ENCODE measurements around the gene TNXB.
"Not testable (repeated sequence)": the region's sequence is repeated elsewhere in the genome, so short reads cannot be mapped to it uniquely, and the experiment has no call there.

The TNXB gene

DNA sequence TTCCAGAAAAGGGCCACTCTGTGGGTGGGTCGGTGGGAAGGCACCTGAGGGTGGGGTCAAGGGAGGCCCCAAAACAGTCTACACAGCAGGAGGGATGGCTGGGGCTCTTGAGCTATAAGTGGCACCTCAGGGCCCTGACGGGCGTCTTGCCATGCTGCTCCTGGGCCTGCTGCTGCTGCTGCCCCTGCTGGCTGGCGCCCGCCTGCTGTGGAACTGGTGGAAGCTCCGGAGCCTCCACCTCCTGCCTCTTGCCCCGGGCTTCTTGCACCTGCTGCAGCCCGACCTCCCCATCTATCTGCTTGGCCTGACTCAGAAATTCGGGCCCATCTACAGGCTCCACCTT, 103.6 kb downstream of the TNXB start:
- DNase-seq (ENCODE audit: low read depth in 4 of 4, low spot score in 1 of 4) = not testable (repeated sequence)

DNA sequence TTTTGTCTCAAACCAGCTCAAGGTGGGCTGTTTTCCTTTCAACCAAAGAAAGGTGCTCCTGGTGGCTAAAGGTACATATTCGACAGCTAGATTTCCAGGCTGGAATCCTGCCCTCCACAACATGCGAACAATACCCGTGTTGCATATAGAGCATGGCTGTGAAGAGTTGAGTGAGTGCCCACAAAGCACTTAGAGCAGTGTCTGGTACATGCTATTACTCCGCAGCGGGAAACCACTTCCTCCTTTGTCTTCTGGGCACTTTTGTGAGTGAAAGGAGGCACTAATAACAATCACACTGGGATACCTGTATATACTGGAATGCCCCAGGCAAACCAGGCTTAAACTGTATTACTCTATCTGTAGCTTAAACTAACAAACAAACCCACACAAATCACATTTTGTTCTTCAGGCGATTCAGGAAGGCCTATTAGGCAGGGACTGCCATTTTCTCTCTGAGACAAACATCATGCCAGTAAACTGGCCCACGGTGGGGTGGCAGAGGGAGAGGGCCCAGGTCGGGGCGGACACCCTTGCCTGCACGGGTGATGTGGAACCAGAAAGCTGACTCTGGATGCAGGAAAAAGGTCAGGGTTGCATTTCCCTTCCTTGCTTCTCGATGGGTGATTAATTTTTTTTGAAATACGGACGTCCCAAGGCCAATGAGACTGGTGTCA, 104.1 kb downstream of the TNXB start:
- not testable (repeated sequence) for DNase-seq (ENCODE audit: low read depth in 4 of 4, low spot score in 1 of 4)

DNA sequence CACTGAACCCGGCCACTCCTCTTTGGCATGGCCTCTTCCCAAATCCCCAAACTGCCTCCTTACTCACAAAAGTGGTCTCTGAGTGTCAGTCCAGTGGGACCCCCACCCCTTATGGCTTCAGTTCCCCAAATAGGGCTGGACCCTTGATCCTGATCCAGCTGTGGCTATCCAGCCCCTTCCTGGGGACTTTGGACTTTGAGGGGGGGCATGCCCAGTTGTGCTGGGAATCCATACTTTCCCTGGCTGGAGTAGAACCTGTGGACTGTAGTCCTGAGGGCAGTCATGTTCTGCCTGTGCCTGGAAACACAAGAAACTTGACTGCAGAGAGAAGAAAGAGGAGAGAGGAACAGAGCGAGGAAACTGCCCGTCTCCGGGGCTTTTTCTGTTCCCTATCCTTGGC, 104.7 kb downstream of the TNXB start:
- DNase-seq (ENCODE audit: low read depth in 4 of 4, low spot score in 1 of 4) = not testable (repeated sequence)

DNA sequence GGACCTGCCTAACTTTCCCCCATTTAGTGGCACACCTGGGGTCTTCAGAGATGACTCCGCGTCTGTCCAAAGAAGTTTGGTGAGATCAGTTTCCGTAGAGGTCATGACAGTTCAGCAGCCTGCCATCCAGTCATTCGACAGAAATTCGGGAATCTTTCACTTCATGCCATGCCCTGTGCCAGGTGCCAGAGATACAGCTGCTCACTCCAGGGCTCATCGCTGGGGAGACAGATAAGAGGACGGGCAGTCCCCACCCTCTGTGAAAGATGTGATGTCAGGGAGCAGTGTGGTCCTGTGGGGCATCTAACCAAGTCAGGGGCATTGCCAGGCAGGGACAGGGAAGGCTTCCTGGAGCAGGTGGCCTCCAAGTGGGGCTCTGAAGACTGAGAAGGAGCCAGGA, 105.8 kb downstream of the TNXB start:
- DNase-seq (ENCODE audit: low read depth in 4 of 4, low spot score in 1 of 4) = not testable (repeated sequence)

DNA sequence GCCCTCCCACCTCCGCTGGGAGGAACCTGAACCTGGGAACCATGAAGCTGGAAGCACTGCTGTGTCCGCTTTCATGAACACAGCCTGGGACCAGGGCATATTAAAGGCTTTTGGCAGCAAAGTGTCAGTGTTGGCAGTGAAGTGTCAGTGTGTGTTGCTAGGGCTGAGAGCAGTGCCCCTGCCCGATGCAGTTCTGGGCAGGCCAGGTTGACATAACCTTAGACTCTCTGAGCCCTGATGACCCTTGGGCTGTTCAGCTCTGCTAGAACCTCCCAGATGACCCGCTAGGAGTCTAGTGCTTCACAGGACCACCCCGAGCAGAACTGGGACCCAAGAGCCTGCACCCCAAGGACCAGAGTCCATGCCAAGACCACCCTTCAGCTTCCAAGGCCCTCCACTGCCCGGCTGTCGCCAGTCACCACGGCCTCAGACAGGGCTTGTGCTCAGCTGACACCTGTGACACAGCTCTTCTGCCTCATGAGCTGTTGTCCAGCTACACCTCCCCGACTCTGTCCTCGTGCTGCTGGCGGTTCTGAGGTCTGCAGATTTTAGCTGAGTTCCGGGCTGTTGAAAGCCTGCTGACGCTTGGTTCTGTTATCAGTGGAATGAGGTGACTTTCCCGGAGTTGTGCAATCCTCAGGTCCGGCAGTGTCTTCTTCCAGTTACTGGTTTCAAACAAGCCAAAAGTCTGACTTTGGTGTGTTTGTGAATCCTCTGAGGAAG, 106.4 kb downstream of the TNXB start:
- DNase-seq (ENCODE audit: low read depth in 4 of 4, low spot score in 1 of 4) = not testable (repeated sequence)

DNA sequence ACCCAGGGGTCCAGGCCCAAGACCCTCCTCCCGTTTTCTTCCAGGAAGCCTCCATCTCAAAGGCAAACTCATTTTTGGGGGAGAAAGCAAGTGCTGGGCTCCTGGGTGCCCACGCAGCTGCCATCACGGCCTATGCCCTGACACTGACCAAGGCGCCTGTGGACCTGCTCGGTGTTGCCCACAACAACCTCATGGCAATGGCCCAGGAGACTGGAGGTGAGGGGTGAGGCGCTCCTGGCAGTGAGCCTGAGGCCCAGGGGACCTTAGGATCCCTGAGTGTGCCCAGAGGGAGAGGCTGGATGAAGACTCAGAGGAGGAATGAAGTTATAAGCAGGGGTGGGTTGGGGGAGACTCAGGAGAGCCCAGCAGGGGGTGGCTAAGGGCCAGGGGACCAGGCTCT, 112.8 kb downstream of the TNXB start:
- not testable (repeated sequence) for DNase-seq (ENCODE audit: low read depth in 4 of 4, low spot score in 1 of 4)

DNA sequence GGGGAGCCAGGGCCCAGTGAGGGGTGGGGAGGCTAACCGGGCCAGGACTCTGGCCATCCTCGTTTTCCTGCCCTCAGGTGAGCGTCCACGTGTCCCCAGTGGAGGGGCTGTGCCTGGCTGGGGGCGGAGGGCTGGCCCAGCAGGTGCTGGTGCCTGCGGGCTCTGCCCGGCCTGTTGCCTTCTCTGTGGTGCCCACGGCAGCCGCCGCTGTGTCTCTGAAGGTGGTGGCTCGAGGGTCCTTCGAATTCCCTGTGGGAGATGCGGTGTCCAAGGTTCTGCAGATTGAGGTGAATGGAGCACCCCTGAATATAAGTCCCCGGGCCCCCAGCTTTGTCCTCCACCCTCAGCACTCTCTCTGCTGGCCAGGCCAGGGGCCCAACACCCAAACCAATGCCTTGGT, 114.7 kb downstream of the TNXB start:
- not testable (repeated sequence) for DNase-seq (ENCODE audit: low read depth in 4 of 4, low spot score in 1 of 4)

All from stimulated activated CD4-positive, alpha-beta T cell treated with anti-CD3 and anti-CD28 coated beads, Interleukin-1b, Interleukin-23, amount 100 ng/mL, for 24 hours (primary cell).